ENCODE measurements around the gene ZBED1. TPM values are rescaled to one million over a fixed set of nuclear protein-coding genes. Genes with fewer than 3 reads are reported as not detected.
A peak's percentile ranks its signal among the peaks of the same experiment; 100 is the strongest.

Gene ZBED1
- polyA plus RNA-seq, 1 donor from 2014 or later = 43.2 TPM

- H3K27me3 ChIP-seq (ENCODE audit: insufficient read depth, low read depth, low read length) = no peaks in the 10 kb centered on the region
- H3K9me2 ChIP-seq (ENCODE audit: insufficient read depth, low read length) = no peaks in the 10 kb centered on the region
- peak overlapping the region; percentile 19 for H2AFZ ChIP-seq (ENCODE audit: low read depth, low read length)
- H3F3A ChIP-seq (ENCODE audit: insufficient read depth, low read length, poor library complexity, severe bottlenecking) = no peaks in the 10 kb centered on the region
- TF ChIP-seq MXI1 (conservative IDR thresholded peaks at IDR 0.05; ENCODE audit: poor library complexity, severe bottlenecking) (no peak), RAD21 (conservative IDR thresholded peaks at IDR 0.05) (no peak), EZH2 (IDR thresholded peaks at IDR 0.05; ENCODE audit: borderline replicate concordance, insufficient read depth, low read length, poor library complexity, severe bottlenecking) (no peak), POLR2AphosphoS5 (IDR thresholded peaks at IDR 0.05) (no peak), TAF1 (IDR thresholded peaks at IDR 0.05; ENCODE audit: low read depth) (no peak), CTCF (IDR thresholded peaks at IDR 0.05; ENCODE audit: poor library complexity, severe bottlenecking) (no peak), SMC3 (conservative IDR thresholded peaks at IDR 0.05; ENCODE audit: poor library complexity) (no peak)
- no peaks in the 10 kb centered on the region for H4K20me1 ChIP-seq (ENCODE audit: insufficient read depth)
- H3K36me3 ChIP-seq (ENCODE audit: insufficient read depth, low read length) = no peaks in the 10 kb centered on the region
- no peaks in the 10 kb centered on the region for H3K79me2 ChIP-seq (replicated peaks; ENCODE audit: insufficient read depth, low read length)
- H3K9me3 ChIP-seq (ENCODE audit: low read length) = no peaks in the 10 kb centered on the region
- H3K4me2 ChIP-seq (ENCODE audit: low read length) = no peak overlapping the region
- H3K9ac ChIP-seq (ENCODE audit: low read length) = no peak overlapping the region
- no peak overlapping the region for H3K4me3 ChIP-seq (ENCODE audit: low read length)
- no peak overlapping the region for H3K27ac ChIP-seq (ENCODE audit: low read length)
Observed at GRCh38 chrX:2538031-2538757, 37.4 kb upstream of the ZBED1 start.

DNA sequence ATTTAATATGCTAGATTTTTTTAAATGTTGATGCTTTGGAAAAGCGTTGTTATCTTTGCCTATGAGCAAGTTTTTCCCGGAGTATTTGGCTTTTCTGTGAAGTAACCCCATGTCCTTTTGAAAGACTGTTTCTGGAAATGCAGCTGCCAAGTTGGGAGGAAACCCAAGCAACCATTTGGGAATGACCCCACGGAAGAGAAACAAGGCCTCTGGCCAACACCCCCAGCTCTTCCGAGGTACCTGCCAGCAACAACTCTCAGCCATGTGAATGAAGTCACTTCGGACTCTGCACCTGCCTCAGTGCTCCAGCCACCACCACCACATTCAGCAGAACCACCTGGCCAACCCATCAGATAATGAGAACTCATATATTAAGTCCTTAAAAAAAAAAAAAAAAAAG is 36.2 kb upstream of the ZBED1 start:
- no peak overlapping the region for H3K9ac ChIP-seq (ENCODE audit: low read length)
- H3K27ac ChIP-seq (ENCODE audit: low read length) = no peak overlapping the region
- H2AFZ ChIP-seq (ENCODE audit: low read depth, low read length) = no peak overlapping the region
- no peaks in the 10 kb centered on the region for H3K79me2 ChIP-seq (replicated peaks; ENCODE audit: insufficient read depth, low read length)
- H3F3A ChIP-seq (ENCODE audit: insufficient read depth, low read length, poor library complexity, severe bottlenecking) = no peaks in the 10 kb centered on the region
- no peaks in the 10 kb centered on the region for H3K9me3 ChIP-seq (ENCODE audit: low read length)
- no peak overlapping the region for H3K4me2 ChIP-seq (ENCODE audit: low read length)
- no peak overlapping the region for H3K4me3 ChIP-seq (ENCODE audit: low read length)
- TF ChIP-seq MXI1 (conservative IDR thresholded peaks at IDR 0.05; ENCODE audit: poor library complexity, severe bottlenecking) (no peak), TAF1 (IDR thresholded peaks at IDR 0.05; ENCODE audit: low read depth) (no peak), EP300 (conservative IDR thresholded peaks at IDR 0.05; ENCODE audit: poor library complexity, severe bottlenecking) (no peak), REST (IDR thresholded peaks at IDR 0.05; ENCODE audit: borderline replicate concordance) (no peak), SMC3 (conservative IDR thresholded peaks at IDR 0.05; ENCODE audit: poor library complexity) (no peak), EZH2 (IDR thresholded peaks at IDR 0.05; ENCODE audit: borderline replicate concordance, insufficient read depth, low read length, poor library complexity, severe bottlenecking) (no peak), POLR2AphosphoS5 (IDR thresholded peaks at IDR 0.05) (no peak)
- no peaks in the 10 kb centered on the region for H3K36me3 ChIP-seq (ENCODE audit: insufficient read depth, low read length)
- no peaks in the 10 kb centered on the region for H4K20me1 ChIP-seq (ENCODE audit: insufficient read depth)
- H3K27me3 ChIP-seq (ENCODE audit: insufficient read depth, low read depth, low read length) = no peaks in the 10 kb centered on the region
- H3K9me2 ChIP-seq (ENCODE audit: insufficient read depth, low read length) = no peaks in the 10 kb centered on the region

All from neural cell (in vitro differentiated cells).